Smooth muscle cell (in vitro differentiated cells): ENCODE results near the gene PNCK. TPM values are rescaled to one million over a fixed set of nuclear protein-coding genes. Genes with fewer than 3 reads are reported as not detected.

Experiments
- DNase-seq: peaks from one replicate; lab custom pipeline; 2025; ENCODE audit not compliant: unreplicated experiment; lab: John Stamatoyannopoulos, UW
- H2AFZ ChIP-seq: fragments of 200-600 bp; sonication (generic); 2 replicates; pipeline ENCODE4 v1.6.0; 2016; ENCODE audit warnings: antibody characterized with exemption, low read depth, mild to moderate bottlenecking
- H3F3A ChIP-seq: fragments of 200-600 bp; sonication (generic); 2 replicates; pipeline ENCODE4 v1.6.0; 2017; ENCODE audit warnings: antibody characterized with exemption, low read depth
- H3K27ac ChIP-seq: fragments of 200-600 bp; sonication (generic); 2 replicates; pipeline ENCODE4 v1.5.1; 2016; ENCODE audit warnings: low read depth, mild to moderate bottlenecking
- H3K27me3 ChIP-seq: fragments of 200-600 bp; sonication (generic); 2 replicates; pipeline ENCODE4 v1.6.1; 2016; ENCODE audit warnings: low read depth, mild to moderate bottlenecking
- H3K36me3 ChIP-seq: fragments of 200-600 bp; sonication (generic); 2 replicates; pipeline ENCODE4 v1.5.1; 2016; ENCODE audit warnings: low read depth
- H3K4me1 ChIP-seq: fragments of 200-600 bp; sonication (generic); 2 replicates; pipeline ENCODE4 v1.5.1; 2016; ENCODE audit warnings: low read depth
- H3K4me2 ChIP-seq: fragments of 200-600 bp; sonication (generic); 2 replicates; pipeline ENCODE4 v1.6.0; 2016; ENCODE audit warnings: mild to moderate bottlenecking
- H3K4me3 ChIP-seq: fragments of 200-600 bp; sonication (generic); 2 replicates; pipeline ENCODE4 v1.5.1; 2016; ENCODE audit warnings: mild to moderate bottlenecking
- H3K79me2 ChIP-seq: fragments of 200-600 bp; sonication (generic); 2 replicates; pipeline ENCODE4 v1.6.0; 2016; ENCODE audit warnings: low read depth, mild to moderate bottlenecking
- H3K9ac ChIP-seq: fragments of 200-600 bp; sonication (generic); 2 replicates; pipeline ENCODE4 v1.6.0; 2016; ENCODE audit warnings: low read depth
- H3K9me3 ChIP-seq: fragments of 200-600 bp; sonication (generic); replicated peaks from 2 replicates; pipeline ENCODE4 v1.5.1; 2016; ENCODE audit warnings: low read depth
- H4K20me1 ChIP-seq: fragments of 200-600 bp; sonication (generic); 2 replicates; pipeline ENCODE4 v1.6.0; 2016; ENCODE audit warnings: low read depth
- CTCF ChIP-seq: fragments of 200-600 bp; sonication (generic); IDR thresholded peaks from 2 replicates; pipeline ENCODE4 v1.5.1; 2017; ENCODE audit warnings: borderline replicate concordance, mild to moderate bottlenecking, antibody characterized with exemption; ENCODE audit not compliant: insufficient read depth, poor library complexity, severe bottlenecking
- WGBS: methylation state at CpG from one replicate; pipeline ENCODE4 v1.1.7; 2016; ENCODE audit warnings: low lambda C conversion rate; 5-methylcytosine and 5-hydroxymethylcytosine counted together
- polyA plus RNA-seq: library from polyadenylated mRNA; unstranded; fragments of >200 nt; fragmentation: Nextera tagmentation; extraction: Ambion mirVana; gene quantifications from 2 replicates; pipeline ENCODE4 v1.2.1, GENCODE V29; 2016
- small RNA-seq: library from RNA; depleted of rRNA; stranded (forward); fragments of <200 nt; gene quantifications from one replicate; pipeline ENCODE3, GENCODE V24; 2014
- total RNA-seq: library from RNA; depleted of rRNA; stranded (reverse); fragments of >200 nt; gene quantifications from 2 replicates; pipeline ENCODE4 v1.2.3, GENCODE V29; 2014

PNCK gene
- total and polyA plus RNA-seq, 2 experiments from 2014 or later, result 2.8 to 4.0 TPM

GRCh38 chrX:153622661-153623309, 50.8 kb downstream of the PNCK start:
- Histone ChIP-seq H2AFZ (no peak overlapping the region), H3K4me2 (no peak overlapping the region), H3K4me1 (no peaks in the 10 kb centered on the region), H3K36me3 (no peaks in the 10 kb centered on the region), H3K9me3 (no peaks in the 10 kb centered on the region), H3K79me2 (no peaks in the 10 kb centered on the region), H3F3A (no peaks in the 10 kb centered on the region), H3K9ac (no peak overlapping the region), H3K27me3 (peaks cover 6% of the 10 kb centered on the region), H3K4me3 (no peak overlapping the region), H3K27ac (no peak overlapping the region), H4K20me1 (no peaks in the 10 kb centered on the region)
- 69% methylated on average over 17 of the region's 17 CpGs for WGBS
- TF ChIP-seq CTCF, result no peak
- no peak for DNase-seq

- DNase-seq, result no peak
- Histone ChIP-seq H3K4me1 (no peaks in the 10 kb centered on the region), H3K4me2 (no peak overlapping the region), H3F3A (no peaks in the 10 kb centered on the region), H4K20me1 (no peaks in the 10 kb centered on the region), H3K79me2 (no peaks in the 10 kb centered on the region), H3K27me3 (peaks cover 10% of the 10 kb centered on the region), H3K27ac (no peak overlapping the region), H3K9ac (no peak overlapping the region), H3K36me3 (no peaks in the 10 kb centered on the region), H2AFZ (no peak overlapping the region), H3K4me3 (no peak overlapping the region), H3K9me3 (no peaks in the 10 kb centered on the region)
- TF ChIP-seq CTCF, result no peak
- WGBS, result 87% methylated on average over 27 of the region's 27 CpGs
Measured at GRCh38 chrX:153621949-153622598, 51.5 kb downstream of the PNCK start.

- Histone ChIP-seq H3K36me3 (no peaks in the 10 kb centered on the region), H3K27ac (no peak overlapping the region), H3K9ac (no peak overlapping the region), H3K79me2 (no peaks in the 10 kb centered on the region), H3K27me3 (peaks cover 14% of the 10 kb centered on the region), H3K9me3 (no peaks in the 10 kb centered on the region), H4K20me1 (no peaks in the 10 kb centered on the region), H3K4me1 (no peaks in the 10 kb centered on the region), H2AFZ (no peak overlapping the region), H3K4me2 (no peak overlapping the region), H3F3A (no peaks in the 10 kb centered on the region), H3K4me3 (no peak overlapping the region)
- no peak for DNase-seq
- no peak for TF ChIP-seq CTCF
- 78% methylated on average over 4 of the region's 5 CpGs for WGBS
Measured at GRCh38 chrX:153620576-153620975, 53.0 kb downstream of the PNCK start.

Small RNAs within 50 kb of the gene (small RNA-seq; reads per million reads assigned to genes)
- gene RN7SL687P, result not detected

Other genes starting within 250 kb of the PNCK start
- 1.3 and 4.0 TPM in 2 replicates for gene TREX2, start 227.8 kb downstream of the PNCK start, total RNA-seq
- 0.41 and 2.5 TPM in 2 replicates for gene TREX2, start 227.8 kb downstream of the PNCK start, polyA plus RNA-seq
- 8.9 and 18.5 TPM in 2 replicates for gene HAUS7, start 203.2 kb downstream of the PNCK start, total RNA-seq
- gene HAUS7, start 203.2 kb downstream of the PNCK start, polyA plus RNA-seq, result 26.1 and 27.4 TPM in 2 replicates
- gene BGN, start 178.8 kb downstream of the PNCK start, total RNA-seq, result 262 and 298 TPM in 2 replicates
- 387 and 621 TPM in 2 replicates for gene BGN, start 178.8 kb downstream of the PNCK start, polyA plus RNA-seq
- gene ATP2B3, start 156.2 kb downstream of the PNCK start, total RNA-seq, result 0.22 TPM in 2 replicates
- gene ATP2B3, start 156.2 kb downstream of the PNCK start, polyA plus RNA-seq, result 0.05 and 0.31 TPM in 2 replicates
- 9.4 and 17.9 TPM in 2 replicates for gene CCNQ, start 74.7 kb downstream of the PNCK start, total RNA-seq
- 23.0 and 27.3 TPM in 2 replicates for gene CCNQ, start 74.7 kb downstream of the PNCK start, polyA plus RNA-seq
- 3.0 and 4.7 TPM in 2 replicates for gene DUSP9, start 26.6 kb downstream of the PNCK start, total RNA-seq
- 7.2 and 11.3 TPM in 2 replicates for gene DUSP9, start 26.6 kb downstream of the PNCK start, polyA plus RNA-seq
- 42.6 and 45.2 TPM in 2 replicates for gene SLC6A8, start 14.1 kb upstream of the PNCK start, total RNA-seq
- gene SLC6A8, start 14.1 kb upstream of the PNCK start, polyA plus RNA-seq, result 98.1 and 128 TPM in 2 replicates
- gene BCAP31, start 50.6 kb upstream of the PNCK start, total RNA-seq, result 128 and 139 TPM in 2 replicates
- gene BCAP31, start 50.6 kb upstream of the PNCK start, polyA plus RNA-seq, result 207 and 260 TPM in 2 replicates
- 6.2 and 7.1 TPM in 2 replicates for gene ABCD1, start 51.0 kb upstream of the PNCK start, total RNA-seq
- gene ABCD1, start 51.0 kb upstream of the PNCK start, polyA plus RNA-seq, result 9.4 and 10.9 TPM in 2 replicates
- 0.58 and 0.67 TPM in 2 replicates for gene PLXNB3, start 90.4 kb upstream of the PNCK start, total RNA-seq
- gene PLXNB3, start 90.4 kb upstream of the PNCK start, polyA plus RNA-seq, result 3.9 and 7.8 TPM in 2 replicates
- gene SRPK3, start 107.2 kb upstream of the PNCK start, total RNA-seq, result not detected in 2 replicates
- gene SRPK3, start 107.2 kb upstream of the PNCK start, polyA plus RNA-seq, result 0.05 and 1.5 TPM in 2 replicates
- 63.3 and 86.0 TPM in 2 replicates for gene IDH3G, start 120.6 kb upstream of the PNCK start, total RNA-seq
- 88.9 and 89.7 TPM in 2 replicates for gene IDH3G, start 120.6 kb upstream of the PNCK start, polyA plus RNA-seq
- 397 and 443 TPM in 2 replicates for gene SSR4, start 120.9 kb upstream of the PNCK start, total RNA-seq
- 663 and 677 TPM in 2 replicates for gene SSR4, start 120.9 kb upstream of the PNCK start, polyA plus RNA-seq
- 2.3 and 3.1 TPM in 2 replicates for gene PDZD4, start 156.7 kb upstream of the PNCK start, total RNA-seq
- gene PDZD4, start 156.7 kb upstream of the PNCK start, polyA plus RNA-seq, result 2.3 and 2.9 TPM in 2 replicates
- gene L1CAM, start 212.4 kb upstream of the PNCK start, total RNA-seq, result 27.2 and 38.6 TPM in 2 replicates
- 61.1 and 68.7 TPM in 2 replicates for gene L1CAM, start 212.4 kb upstream of the PNCK start, polyA plus RNA-seq
- gene AVPR2, start 230.9 kb upstream of the PNCK start, total RNA-seq, result not detected in 2 replicates
- not detected in 2 replicates for gene AVPR2, start 230.9 kb upstream of the PNCK start, polyA plus RNA-seq